Thyroid gland (tissue), 4 donors: ENCODE results near the gene USP2. TPM values are rescaled to one million over a fixed set of nuclear protein-coding genes. Genes with fewer than 3 reads are reported as not detected.

Experiments
- DNase-seq, 2 donors: peaks; one replicate each; pipeline ENCODE4 v3.0.0-alpha.2; 2019
- H3K27ac ChIP-seq, 3 donors: fragments of 200-600 bp; sonication (generic); 1 replicate in 2 of 3; 2 replicates in 1 of 3; pipeline ENCODE4 v1.5.1; 2016 to 2019; ENCODE audit warnings: mild to moderate bottlenecking in 1 of 3, moderate library complexity in 1 of 3
- H3K27me3 ChIP-seq: fragments of 200-600 bp; sonication (generic); one replicate; pipeline ENCODE4 v1.5.1; 2019
- H3K36me3 ChIP-seq, 2 donors: fragments of 200-600 bp; sonication (generic); one replicate each; pipeline ENCODE4 v1.5.1; 2016 to 2019
- H3K4me1 ChIP-seq, 2 donors: fragments of 200-600 bp; sonication (generic); one replicate each; pipeline ENCODE4 v1.5.1; 2017 to 2019
- H3K4me3 ChIP-seq, 3 donors: fragments of 200-600 bp; sonication (generic); replicated peaks in 1 of 3; 1 replicate in 2 of 3; 2 replicates in 1 of 3; pipeline ENCODE4 v1.5.1; 2016; ENCODE audit warnings: mild to moderate bottlenecking in 1 of 3
- H3K9me3 ChIP-seq: fragments of 200-600 bp; sonication (generic); one replicate; pipeline ENCODE4 v1.5.1; 2017
- POLR2A ChIP-seq, 2 donors: fragments of 450-650 bp; IDR thresholded peaks; one replicate each; pipeline ENCODE4 v1.6.1; 2017; ENCODE audit warnings: antibody characterized with exemption in 2 of 2, mild to moderate bottlenecking in 2 of 2, moderate library complexity in 1 of 2
- WGBS, 2 donors: methylation state at CpG; one replicate each; pipeline ENCODE4 v1.1.5; 2017; 5-methylcytosine and 5-hydroxymethylcytosine counted together
- intact Hi-C: fragments of 100-400 bp; cut with DNase I; formaldehyde crosslinking; loops from one replicate; pipeline ENCODE4 v1.15.1; 2023
- total RNA-seq, 4 donors: library from RNA; depleted of rRNA; stranded (reverse); fragments of >200 nt; gene quantifications; one replicate each; pipeline ENCODE4 v1.2.3, GENCODE V29; 2016
- TF ChIP-seq, protein P1 (sequence below), 6 experiments: fragments of 200-600 bp in 3 of 6; fragments of 450-650 bp in 3 of 6; sonication (generic) in 3 of 6; IDR thresholded peaks; one replicate each; pipeline ENCODE4 v1.5.1; 2016 to 2019; ENCODE audit warnings: antibody characterized with exemption in 6 of 6, mild to moderate bottlenecking in 2 of 6, inconsistent platforms in 1 of 6, moderate library complexity in 1 of 6

Gene USP2
- total RNA-seq, 4 donors from 2014 or later = 2.0 to 5.3 (median 4.6) TPM

GRCh38 chr11:119340335-119341221 is 40.9 kb downstream of the USP2 start, which contains the start of gene C1QTNF5:
Gene C1QTNF5 (minus strand): TSS chr11:119340883. CDS start chr11:119340397, 486 bp downstream.
- TF ChIP-seq POLR2A (IDR thresholded peaks at IDR 0.05) = peak in 1 of 2 donors; percentile 29
- TF ChIP-seq, protein P1, sequence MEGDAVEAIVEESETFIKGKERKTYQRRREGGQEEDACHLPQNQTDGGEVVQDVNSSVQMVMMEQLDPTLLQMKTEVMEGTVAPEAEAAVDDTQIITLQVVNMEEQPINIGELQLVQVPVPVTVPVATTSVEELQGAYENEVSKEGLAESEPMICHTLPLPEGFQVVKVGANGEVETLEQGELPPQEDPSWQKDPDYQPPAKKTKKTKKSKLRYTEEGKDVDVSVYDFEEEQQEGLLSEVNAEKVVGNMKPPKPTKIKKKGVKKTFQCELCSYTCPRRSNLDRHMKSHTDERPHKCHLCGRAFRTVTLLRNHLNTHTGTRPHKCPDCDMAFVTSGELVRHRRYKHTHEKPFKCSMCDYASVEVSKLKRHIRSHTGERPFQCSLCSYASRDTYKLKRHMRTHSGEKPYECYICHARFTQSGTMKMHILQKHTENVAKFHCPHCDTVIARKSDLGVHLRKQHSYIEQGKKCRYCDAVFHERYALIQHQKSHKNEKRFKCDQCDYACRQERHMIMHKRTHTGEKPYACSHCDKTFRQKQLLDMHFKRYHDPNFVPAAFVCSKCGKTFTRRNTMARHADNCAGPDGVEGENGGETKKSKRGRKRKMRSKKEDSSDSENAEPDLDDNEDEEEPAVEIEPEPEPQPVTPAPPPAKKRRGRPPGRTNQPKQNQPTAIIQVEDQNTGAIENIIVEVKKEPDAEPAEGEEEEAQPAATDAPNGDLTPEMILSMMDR (IDR thresholded peaks at IDR 0.05) = no peak
- Histone ChIP-seq H3K9me3 (no peaks in the 10 kb centered on the region), H3K4me3 (peak within 1 kb of the TSS in 2 of 3 donors; percentile 31 to 48), H3K36me3 (no peaks in the 10 kb centered on the region), H3K4me1 (peaks cover 10 to 44% of the 10 kb centered on the region in 2 donors), H3K27ac (peak within 1 kb of the TSS; percentile 79 to 95 (median 80)), H3K27me3 (no peaks in the 10 kb centered on the region)
- peak; percentile 74 to 82 for DNase-seq
- intact Hi-C loops = no loop called here
- WGBS, 2 donors = 8 to 13% methylated on average over 13 to 26 of the region's 53 CpGs

- DNase-seq = peak; percentile 53 to 60
- no peaks in the 10 kb centered on the region for H3K36me3 ChIP-seq
- TF ChIP-seq, protein P1 (IDR thresholded peaks at IDR 0.05) = peak; percentile 27 to 82 (median 70)
- TF ChIP-seq POLR2A (IDR thresholded peaks at IDR 0.05) = no peak
Measured at GRCh38 chr11:119339589-119340334, 41.7 kb downstream of the USP2 start.

DNA sequence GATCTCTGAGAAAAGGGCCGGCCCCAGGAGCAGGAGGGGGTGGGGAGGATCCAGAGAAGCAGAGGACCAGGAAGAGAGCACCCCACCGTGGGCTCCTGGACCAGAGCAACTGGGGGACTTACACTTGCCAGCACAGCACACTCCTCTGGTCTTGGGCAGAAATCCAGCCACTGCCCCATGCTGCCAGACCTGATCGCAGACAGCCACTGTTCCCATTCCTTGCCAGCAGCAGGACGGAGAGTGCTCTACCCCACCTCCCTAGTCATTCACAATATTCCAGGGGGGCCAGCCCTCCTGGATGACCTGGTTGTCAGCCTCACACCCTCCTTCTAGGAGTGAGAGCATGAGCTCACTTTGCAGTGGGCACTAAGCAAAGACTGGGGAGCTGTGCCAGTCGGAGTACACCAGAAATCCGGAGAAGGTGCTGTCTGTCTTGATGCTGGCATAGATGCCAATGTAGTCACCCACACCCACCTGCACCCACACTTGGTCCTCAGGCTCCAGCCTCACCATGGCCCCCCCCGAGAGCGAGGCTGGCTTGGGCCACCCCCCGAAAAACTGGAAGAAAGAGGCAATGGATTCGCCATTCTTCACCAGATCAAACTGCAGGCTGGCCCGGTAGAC is 42.4 kb downstream of the USP2 start:
- intact Hi-C loops = no loop called here
- TF ChIP-seq, protein P1 (IDR thresholded peaks at IDR 0.05) = no peak
- no peak for TF ChIP-seq POLR2A (IDR thresholded peaks at IDR 0.05)
- H3K27ac ChIP-seq = peak overlapping the region in 2 of 3 donors; percentile 79 to 95
- H3K9me3 ChIP-seq = no peaks in the 10 kb centered on the region
- H3K36me3 ChIP-seq = no peaks in the 10 kb centered on the region
- no peak for DNase-seq
- no peaks in the 10 kb centered on the region for H3K27me3 ChIP-seq
- H3K4me1 ChIP-seq = peaks cover 19 to 52% of the 10 kb centered on the region in 2 donors
- WGBS, 2 donors = 37 to 60% methylated on average over 5 to 11 of the region's 11 CpGs
- H3K4me3 ChIP-seq = peak overlapping the region in 1 of 3 donors; percentile 48

More at GRCh38 chr11:119339589-119340334, 41.7 kb downstream of the USP2 start:
- peaks cover 19 to 52% of the 10 kb centered on the region in 2 donors for H3K4me1 ChIP-seq
- no peaks in the 10 kb centered on the region for H3K9me3 ChIP-seq
- peak overlapping the region; percentile 79 to 95 (median 80) for H3K27ac ChIP-seq
- H3K27me3 ChIP-seq = no peaks in the 10 kb centered on the region
- peak overlapping the region in 2 of 3 donors; percentile 31 to 48 for H3K4me3 ChIP-seq
- WGBS, 2 donors = 3 to 8% methylated on average over 6 to 23 of the region's 86 CpGs
- intact Hi-C loops = no loop called here

- Histone ChIP-seq H3K4me1 (peaks cover 19 to 52% of the 10 kb centered on the region in 2 donors), H3K4me3 (peak overlapping the region in 1 of 3 donors; percentile 48), H3K27me3 (no peaks in the 10 kb centered on the region), H3K9me3 (no peaks in the 10 kb centered on the region), H3K27ac (peak overlapping the region in 2 of 3 donors; percentile 13 to 17), H3K36me3 (no peaks in the 10 kb centered on the region)
- peak; percentile 57 to 58 for DNase-seq
- WGBS, 2 donors = 24 to 25% methylated on average over 16 to 17 of the region's 17 CpGs
- intact Hi-C loops = no loop called here
- TF ChIP-seq, protein P1 (IDR thresholded peaks at IDR 0.05) = peak; percentile 31 to 84 (median 61)
- TF ChIP-seq POLR2A (IDR thresholded peaks at IDR 0.05) = no peak
Measured at GRCh38 chr11:119338318-119338890, 43.1 kb downstream of the USP2 start.
